GM18507 (cell line): Measurements from ENCODE around the gene HPSE.
"Not testable (repeated sequence)": the region's sequence is repeated elsewhere in the genome, so short reads cannot be mapped to it uniquely, and the experiment has no call there.

Experiments
- DNase-seq: peaks from one replicate; pipeline ENCODE4 v3.0.0; 2011; ENCODE audit warnings: low read depth; ENCODE audit not compliant: insufficient read length; ENCODE audit errors: extremely low spot score
- FAIRE-seq: peaks from 2 replicates; lab custom pipeline; 2011; peaks lifted over from hg19 to GRCh38; lab: Jason Lieb, UNC

Gene HPSE

GRCh38 chr4:83339573-83339972 lies 4.9 kb upstream of the HPSE start:
- DNase-seq (no peak), FAIRE-seq (no peak)

- DNase-seq = no peak
- no peak for FAIRE-seq
Observed at GRCh38 chr4:83335701-83336100, 1.1 kb upstream of the HPSE start.

- DNase-seq = no peak
- FAIRE-seq = no peak
Observed at GRCh38 chr4:83331956-83332355, 2.7 kb downstream of the HPSE start.

- DNase-seq (no peak), FAIRE-seq (no peak)
Observed at GRCh38 chr4:83329521-83330110, 5.0 kb downstream of the HPSE start.

- no peak for DNase-seq
- FAIRE-seq = peak; percentile 44
Observed at GRCh38 chr4:83328521-83329187, 6.0 kb downstream of the HPSE start.

- FAIRE-seq (no peak), DNase-seq (no peak)
Observed at GRCh38 chr4:83326546-83326945, 8.1 kb downstream of the HPSE start.

GRCh38 chr4:83325306-83325705 lies 9.3 kb downstream of the HPSE start:
- not testable (repeated sequence) for DNase-seq, FAIRE-seq

GRCh38 chr4:83323136-83323535 lies 11.5 kb downstream of the HPSE start:
- FAIRE-seq (no peak), DNase-seq (no peak)

- DNase-seq = no peak
- no peak for FAIRE-seq
Observed at GRCh38 chr4:83320548-83320947, 14.1 kb downstream of the HPSE start.

GRCh38 chr4:83318666-83319065 lies 16.0 kb downstream of the HPSE start:
- FAIRE-seq = no peak
- no peak for DNase-seq

GRCh38 chr4:83317671-83318070 lies 17.0 kb downstream of the HPSE start:
- FAIRE-seq = no peak

GRCh38 chr4:83316459-83317165 lies 18.0 kb downstream of the HPSE start:
- DNase-seq (no peak), FAIRE-seq (no peak)

More at GRCh38 chr4:83317671-83318070, 17.0 kb downstream of the HPSE start:
- DNase-seq = no peak

- DNase-seq = no peak
- no peak for FAIRE-seq
Observed at GRCh38 chr4:83315341-83315870, 19.2 kb downstream of the HPSE start.

- no peak for FAIRE-seq
- DNase-seq = no peak
Observed at GRCh38 chr4:83308672-83309071, 26.0 kb downstream of the HPSE start.

- DNase-seq = no peak
- FAIRE-seq = no peak
Observed at GRCh38 chr4:83307920-83308319, 26.7 kb downstream of the HPSE start.

- DNase-seq (no peak), FAIRE-seq (no peak)
Observed at GRCh38 chr4:83305187-83305586, 29.5 kb downstream of the HPSE start.

GRCh38 chr4:83297548-83298260 lies 36.9 kb downstream of the HPSE start:
- FAIRE-seq (peak; percentile 45), DNase-seq (no peak)

GRCh38 chr4:83293305-83294046 lies 41.2 kb downstream of the HPSE start:
- FAIRE-seq (no peak), DNase-seq (no peak)

- FAIRE-seq, DNase-seq: not testable (repeated sequence)
Observed at GRCh38 chr4:83290059-83290774, 44.4 kb downstream of the HPSE start.
